ENCODE results near the gene PYGM.

PYGM gene

DNA sequence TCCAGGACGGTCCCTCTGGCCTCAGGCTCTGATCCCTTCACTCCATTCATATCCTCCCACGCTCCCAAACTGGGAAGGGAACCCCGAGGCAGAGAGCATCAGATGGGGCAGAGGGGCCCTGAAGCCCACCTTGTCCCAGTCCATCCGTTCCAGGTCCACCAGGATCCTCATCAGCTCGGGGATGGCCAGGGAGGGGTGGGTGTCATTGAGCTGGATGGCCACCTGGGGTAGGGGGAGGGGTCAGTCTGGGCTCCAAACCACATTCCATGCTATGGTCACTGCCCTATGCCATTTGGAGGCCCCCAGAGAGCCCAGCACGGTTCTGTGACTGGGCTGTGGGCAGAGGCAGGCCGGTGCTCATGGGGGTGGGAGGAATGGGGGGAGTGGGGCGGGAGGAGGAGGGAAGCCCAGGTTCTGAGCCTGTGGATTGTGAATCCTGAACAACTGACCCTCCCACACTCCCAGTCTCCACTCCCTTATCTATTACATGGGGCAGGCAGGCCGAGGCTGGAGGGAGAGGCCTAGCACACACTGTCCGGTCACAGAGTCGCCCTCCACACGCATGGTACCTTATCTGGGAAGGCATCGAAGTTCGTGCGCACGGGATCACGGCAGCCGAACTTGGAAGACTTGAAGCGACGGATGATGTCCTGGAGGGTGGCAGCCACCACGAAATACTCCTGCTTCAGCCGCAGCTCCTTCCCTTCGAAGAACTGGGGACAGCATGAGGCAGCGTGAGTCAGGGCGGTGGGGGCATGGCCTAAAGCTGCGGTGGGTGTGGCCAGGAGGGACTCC, 5.5 kb downstream of the PYGM start:
- no peak overlapping the region for H3K4me3 ChIP-seq (ENCODE audit: low read depth, low read length)

DNA sequence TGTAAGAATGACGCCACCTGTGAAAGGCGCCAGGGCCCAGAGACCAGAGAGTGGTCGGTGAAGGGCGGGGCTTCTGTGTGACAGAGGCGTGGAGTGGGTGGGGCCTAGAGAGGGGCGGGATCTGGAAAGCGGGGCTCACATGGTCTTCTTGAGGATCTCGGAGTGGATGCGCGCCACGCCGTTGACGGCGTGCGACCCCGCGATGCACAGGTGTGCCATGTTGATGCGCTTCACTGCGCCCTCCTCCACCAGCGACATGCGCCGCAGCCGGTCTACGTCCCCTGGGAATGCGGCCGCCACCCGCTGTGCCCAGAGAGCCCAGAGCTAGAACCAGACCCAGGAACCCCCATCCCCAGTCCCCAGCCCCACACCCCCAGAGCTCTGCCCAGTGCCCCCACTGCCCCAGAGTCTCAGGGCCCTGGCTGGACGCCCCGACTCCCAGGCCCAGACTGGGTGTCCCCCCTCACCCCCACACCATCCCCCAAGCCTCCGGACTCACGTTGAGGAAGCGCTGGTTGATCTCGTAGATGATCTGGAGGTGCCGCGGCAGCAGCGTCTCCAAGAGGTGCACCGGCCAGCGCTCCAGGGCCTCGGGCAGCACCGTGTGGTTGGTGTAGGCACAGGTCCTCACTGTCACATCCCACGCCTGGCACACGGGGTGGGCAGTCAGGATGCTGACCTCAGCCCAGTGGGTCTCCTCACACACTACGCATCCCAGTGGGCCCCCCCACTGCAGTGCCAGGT, 6.2 kb downstream of the PYGM start:
- H3K4me3 ChIP-seq (ENCODE audit: low read depth, low read length): no peak overlapping the region

DNA sequence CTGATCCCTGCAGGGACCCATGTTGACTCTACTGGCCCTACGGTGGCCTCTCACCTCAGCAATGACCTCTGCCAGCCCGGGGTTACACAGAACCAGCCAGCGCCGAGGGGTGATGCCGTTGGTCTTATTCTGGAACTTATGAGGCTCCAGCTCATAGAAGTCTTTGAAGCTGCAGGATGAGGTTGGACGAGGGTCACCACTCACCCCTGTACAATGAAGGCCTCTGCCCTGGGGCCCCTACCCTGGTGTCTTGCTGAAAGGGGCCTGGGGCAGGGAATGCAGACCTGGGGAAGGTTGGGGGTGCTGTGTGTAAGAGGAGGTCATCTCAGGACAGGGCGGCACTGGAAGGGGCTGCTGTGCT, 6.8 kb downstream of the PYGM start:
- no peak overlapping the region for H3K4me3 ChIP-seq (ENCODE audit: low read depth, low read length)

DNA sequence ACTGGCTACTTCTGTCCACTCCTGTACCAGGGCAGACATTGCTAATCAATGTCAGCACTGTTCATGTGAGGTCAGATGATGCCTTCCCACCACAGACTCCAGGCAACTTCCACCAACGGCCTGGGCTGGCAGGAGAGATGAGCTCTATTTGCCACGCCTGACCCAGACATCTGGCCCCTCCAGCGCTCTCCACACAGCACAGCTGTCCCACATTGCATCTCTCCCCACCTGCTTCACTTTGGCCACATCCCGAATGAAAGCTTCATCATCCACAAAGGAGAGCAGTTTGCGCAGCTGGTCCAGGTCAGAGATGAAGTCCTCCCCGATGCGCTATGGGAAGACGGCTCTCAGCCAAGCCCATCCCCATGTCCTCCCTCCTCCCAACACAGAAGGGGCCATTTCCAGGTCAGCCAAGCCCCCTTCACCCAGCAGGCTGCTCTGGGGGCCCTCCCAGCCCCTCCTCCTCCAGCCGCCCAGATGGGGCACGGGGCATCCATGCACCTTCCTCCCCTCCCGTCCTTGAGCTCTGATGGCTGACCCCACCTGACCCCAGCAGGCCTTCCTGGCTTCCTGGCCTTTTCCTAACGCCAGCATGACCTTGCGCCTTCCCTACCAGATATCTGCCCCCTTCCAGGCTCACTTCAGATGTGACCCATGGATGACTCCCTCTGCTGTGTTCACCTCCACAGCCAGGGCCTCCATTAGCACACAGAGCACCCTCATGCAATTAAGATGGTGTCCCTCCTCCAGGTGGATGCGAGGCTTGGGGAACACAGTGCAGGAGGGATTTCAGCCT, 7.4 kb downstream of the PYGM start:
- no peak overlapping the region for H3K4me3 ChIP-seq (ENCODE audit: low read depth, low read length)

DNA sequence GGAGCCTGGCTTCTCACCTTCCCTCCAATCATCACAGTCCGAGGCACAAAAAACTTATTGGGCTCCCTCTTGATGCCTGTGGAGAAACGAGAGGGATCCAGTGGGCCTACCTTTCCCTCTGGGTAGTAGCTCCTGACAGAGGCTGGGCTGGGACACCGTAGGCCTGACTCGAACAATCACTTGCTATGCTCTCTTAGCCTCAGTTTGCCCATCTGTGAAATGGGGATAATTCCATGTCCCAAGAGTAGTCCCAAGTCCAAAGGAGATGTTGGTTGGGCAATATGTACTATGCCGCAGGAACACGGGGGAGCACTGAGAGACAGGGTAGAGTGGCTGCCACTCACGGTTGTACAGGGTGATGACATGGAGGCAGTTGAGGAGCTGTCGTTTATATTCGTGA, 8.2 kb downstream of the PYGM start:
- no peak overlapping the region for H3K4me3 ChIP-seq (ENCODE audit: low read depth, low read length)

DNA sequence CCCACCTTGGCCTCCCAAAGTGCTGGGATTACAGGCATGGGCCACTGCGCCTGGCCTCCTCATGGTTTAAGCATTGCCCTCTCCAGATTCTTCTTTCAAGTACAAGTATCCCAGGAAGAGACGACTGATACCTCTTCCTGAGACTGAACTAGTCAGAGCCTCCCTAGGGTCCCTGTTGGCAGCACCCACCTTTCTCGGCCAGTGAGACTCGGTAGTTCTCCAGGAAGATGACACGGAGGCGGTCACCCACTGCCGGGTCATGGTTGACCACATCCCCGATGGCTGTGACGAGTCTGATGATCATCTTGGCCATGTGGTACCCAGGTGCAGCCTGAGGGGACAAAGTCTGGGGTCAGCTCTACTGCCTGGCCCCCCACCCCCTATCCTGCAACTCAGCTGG, 8.6 kb downstream of the PYGM start:
- H3K4me3 ChIP-seq (ENCODE audit: low read depth, low read length): no peak overlapping the region

DNA sequence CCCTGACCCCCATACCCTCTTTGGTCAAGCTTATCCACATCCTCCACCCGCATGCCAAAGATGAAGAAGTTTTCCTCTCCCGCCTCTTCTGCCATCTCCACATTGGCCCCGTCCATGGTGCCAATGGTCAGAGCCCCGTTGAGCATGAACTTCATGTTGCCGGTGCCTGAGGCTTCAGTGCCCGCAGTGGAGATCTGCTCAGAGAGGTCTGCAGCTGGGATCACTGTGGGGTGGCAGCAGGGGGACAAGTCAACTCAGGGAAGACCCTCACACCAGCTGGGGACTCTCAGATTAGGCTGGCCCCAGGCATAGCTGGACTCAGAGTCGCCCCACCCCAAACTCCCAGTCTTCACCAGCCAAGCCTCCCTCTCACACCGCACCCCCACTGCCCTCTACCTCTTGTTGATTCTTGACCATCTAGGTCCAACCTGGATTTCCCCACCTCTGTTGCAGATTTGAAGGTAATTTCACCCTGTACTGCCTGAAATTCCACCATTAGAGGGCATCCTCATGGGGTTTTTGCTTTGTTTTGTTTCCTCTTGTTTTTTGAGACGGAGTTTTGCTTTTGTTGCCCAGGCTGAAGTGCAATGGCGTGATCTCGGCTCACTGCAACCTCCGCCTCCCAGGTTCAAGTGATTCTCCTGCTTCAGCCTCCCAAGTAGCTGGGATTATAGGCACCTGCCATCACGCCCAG, 9.3 kb downstream of the PYGM start:
- no peak overlapping the region for H3K4me3 ChIP-seq (ENCODE audit: low read depth, low read length)

DNA sequence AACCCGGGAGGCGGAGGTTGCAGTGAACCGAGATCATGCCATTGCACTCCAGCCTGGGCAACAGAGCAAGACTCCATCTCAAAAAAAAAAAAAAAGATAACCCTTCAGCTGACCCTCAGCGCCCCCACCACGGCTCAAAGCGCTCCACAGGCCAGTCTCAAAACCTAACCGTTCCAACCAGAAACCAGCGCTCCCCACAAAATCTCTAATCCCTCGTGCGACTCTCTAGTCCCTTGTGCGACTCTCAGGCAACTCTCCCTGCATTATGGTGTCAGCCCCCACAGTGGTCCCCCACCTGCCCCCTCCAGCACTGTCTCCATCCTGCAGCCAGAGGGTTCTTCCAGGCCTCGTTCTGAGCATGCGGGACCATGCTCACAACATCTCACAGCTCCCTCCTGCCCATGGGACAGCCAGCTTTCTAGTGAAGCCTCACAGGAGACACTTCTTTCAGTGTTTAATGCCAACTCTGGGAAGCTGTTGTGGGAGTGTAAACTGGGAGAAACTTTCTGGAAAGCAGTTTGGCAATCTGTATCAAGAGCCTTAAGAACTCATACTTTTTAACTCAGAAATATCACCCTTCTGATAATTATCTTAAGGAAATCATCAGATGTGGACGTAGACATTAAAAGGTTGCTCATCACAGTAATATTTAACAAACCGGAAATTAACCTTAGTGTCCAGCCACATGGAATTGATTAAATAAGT, 11.7 kb downstream of the PYGM start:
- H3K4me3 ChIP-seq (ENCODE audit: low read depth, low read length): no peak overlapping the region

DNA sequence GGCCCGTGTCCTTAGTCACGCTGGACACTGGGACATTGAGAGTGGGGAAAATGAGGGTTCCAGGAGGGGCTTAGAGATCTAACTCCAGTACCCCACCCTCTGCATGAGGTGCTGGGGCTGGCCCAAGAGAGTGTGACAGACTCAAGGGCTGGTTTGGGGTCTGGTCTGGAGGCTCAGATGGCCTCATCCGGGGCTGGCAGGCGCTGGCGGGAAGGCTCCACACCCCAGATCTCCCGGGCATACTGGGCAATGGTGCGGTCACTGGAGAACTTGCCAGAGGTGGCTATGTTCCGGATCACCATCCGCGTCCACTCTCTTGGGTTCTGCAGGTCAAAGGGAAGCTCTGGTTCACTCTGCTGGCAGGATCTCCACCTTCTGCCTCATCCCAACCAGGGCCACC, 13.3 kb downstream of the PYGM start:
- H3K4me3 ChIP-seq (ENCODE audit: low read depth, low read length): no peak overlapping the region

DNA sequence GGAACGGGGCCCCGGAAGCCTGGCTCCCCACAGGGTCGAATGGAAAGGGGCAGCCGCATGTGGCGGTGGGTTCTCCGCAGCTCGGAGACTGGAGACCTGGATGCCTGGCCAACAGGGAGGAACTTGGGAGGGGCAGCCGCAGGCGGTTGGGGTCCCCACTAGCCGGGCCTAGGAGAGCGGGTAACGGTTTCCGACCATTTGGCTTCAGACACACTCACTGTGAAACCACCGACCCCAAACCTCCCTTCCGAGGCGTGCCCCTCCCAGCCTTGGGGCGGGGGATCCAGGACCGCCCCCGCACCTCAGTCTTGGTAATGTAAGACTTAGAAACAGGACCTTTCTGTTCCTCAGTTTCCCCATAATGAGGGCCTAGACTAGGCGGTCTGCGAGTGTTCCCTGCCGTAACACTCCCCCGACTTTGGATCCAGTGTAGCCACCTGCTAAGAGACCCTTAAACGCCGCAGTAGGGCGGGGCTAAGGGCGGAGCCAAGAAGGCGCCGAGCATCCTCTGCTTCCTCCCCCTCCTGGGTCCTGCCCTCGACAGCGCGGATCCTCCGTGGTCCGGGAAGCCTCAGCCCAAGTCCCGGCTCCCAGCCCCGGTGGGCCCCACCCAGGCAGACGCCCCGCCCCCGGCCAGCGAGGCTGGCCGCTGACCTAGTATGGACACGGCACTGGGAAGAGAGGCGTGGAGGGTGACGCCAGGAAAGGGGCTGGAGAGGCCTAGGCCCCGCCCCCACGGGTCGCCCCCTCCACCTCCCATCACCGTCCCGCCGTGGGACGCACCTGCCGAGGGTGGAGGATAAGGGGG, 14.0 kb downstream of the PYGM start:
- peak overlapping the region; percentile 44 for H3K4me3 ChIP-seq (ENCODE audit: low read depth, low read length)

DNA sequence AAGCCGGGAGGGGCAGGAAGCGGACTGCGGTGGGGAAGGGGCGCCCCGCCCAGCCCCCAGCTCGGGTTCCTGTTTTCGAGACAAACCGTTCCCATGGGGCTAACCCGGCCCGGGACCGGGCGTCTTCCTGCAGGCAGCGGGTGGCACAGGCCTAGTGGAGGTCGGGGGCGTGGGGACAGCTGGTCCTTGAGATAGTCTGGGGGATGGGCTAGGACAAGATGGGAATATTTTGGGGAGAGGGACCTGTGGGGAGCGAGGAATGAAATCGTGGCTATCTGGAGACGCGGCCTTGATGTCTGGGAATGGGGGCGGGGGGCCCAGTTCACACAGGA, 14.6 kb downstream of the PYGM start:
- H3K4me3 ChIP-seq (ENCODE audit: low read depth, low read length): peak overlapping the region; percentile 44

DNA sequence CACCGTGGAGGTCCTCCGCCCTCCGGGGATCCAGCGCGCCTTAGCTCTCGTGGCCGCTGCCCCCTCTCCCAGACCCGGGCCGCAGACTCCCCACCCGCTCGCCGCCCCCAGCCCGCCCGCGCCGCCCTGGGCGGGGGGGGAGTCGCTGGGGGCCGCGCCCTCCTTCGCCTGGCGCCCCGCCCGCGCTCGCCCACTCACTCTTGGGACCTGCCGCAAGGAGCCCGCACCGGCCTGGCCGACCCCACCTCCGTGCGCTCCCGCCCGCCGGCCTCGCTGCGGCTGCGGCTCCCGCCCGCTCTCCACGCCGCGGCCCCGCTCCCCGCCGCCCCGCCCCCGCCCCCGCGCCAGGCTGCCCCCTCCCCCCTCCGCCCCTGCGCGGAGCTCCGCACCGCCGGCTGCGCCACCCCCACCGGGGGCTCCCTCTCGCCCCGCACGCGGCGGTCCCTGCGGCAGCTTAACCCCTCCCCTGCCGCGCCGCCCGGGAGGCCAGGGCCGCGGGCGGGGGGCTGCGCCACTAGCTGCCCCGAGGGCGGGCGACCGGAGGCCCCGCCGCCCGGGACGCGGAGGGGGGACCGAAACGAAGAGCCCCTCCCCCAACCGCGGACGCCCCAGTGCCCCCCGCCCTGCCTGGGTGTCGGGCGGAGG, 15.1 kb downstream of the PYGM start:
- H3K4me3 ChIP-seq (ENCODE audit: low read depth, low read length): peak overlapping the region; percentile 45

DNA sequence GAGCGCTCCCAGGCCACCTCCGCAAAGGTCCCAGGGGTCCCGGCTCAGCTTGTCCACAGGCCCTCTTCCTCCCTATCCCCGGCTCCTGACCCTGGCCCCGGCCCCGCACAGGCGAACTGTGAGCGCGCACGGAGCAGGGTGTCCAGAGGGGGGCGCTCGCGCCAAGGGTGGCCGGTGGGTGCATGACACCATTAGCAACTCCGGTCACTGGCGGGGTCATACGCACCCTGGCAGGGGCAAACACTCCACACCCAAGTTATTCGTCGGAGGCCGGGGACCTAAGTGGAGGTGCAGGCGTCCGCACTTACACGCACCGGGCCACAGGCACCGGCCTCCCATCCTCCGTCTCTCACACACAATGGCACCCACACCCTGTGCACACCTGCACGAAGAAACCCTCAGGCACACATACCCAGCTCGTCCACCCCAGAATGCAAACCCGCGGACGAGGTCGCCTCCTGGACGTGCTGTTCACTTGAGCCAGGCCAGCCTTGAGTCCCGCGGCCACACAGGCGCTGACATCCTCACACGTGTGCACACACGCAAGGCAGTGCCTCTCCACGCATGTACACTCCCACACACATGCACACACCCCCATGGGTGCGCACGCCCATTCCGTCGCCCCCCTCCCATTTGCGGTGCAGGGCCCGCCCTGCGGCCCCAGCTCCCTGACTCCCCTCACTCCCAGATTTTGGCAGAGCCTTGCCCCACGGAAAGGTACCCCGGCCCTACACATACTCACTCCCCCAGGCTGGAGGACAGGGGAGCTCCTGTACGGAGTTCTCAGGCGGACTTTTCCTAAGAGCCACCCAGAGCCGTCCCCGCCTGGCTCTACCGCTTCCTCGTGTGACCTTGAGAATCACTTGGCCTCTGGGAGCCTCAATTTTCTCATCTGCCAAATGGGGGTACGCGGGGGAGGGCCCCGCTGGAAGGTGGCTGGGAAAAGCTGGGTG, 15.9 kb downstream of the PYGM start, which contains the start of gene RASGRP2:
TSS of gene RASGRP2 (minus strand) at position 552 of the 953 bp plus-strand sequence. CDS start 1,276 bp downstream, outside the sequence.
- H3K4me3 ChIP-seq (ENCODE audit: low read depth, low read length): peak within 1 kb of the TSS; percentile 51

DNA sequence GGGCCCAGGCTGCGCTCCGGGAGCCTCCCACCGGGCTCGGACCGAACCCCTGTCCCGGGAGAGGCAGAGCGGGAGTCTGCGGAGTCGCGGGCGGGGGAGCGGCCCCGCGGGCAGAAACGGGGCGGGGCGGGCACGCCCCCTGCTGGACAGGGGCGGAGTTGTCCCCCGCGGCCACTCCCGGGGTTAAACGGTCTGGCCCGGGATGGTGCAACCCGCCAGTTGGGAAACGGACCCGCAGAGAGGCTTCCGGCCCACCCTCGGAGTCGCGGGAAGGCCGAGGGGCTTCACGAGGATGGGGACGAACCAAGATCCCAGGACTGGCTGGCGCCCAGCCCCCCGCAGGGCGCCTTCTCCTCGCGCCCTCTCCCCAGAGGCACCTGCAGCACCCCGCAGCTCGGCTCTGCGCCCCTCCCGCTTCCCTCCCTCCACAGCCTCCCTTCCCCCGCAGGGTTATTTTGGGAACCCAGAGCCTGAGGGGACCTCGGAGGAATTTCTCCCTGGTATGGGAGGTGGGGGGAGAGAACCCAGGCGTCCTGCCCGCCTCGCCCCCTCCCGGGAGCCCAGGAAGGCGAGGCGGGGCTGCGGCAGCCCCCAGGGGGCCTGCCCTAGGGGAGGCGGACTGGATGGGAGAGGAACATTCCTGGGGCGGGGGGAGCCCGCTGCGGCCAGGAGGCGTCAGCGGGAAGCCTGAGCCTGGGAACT, 16.7 kb downstream of the PYGM start:
- peak overlapping the region; percentile 51 for H3K4me3 ChIP-seq (ENCODE audit: low read depth, low read length)

DNA sequence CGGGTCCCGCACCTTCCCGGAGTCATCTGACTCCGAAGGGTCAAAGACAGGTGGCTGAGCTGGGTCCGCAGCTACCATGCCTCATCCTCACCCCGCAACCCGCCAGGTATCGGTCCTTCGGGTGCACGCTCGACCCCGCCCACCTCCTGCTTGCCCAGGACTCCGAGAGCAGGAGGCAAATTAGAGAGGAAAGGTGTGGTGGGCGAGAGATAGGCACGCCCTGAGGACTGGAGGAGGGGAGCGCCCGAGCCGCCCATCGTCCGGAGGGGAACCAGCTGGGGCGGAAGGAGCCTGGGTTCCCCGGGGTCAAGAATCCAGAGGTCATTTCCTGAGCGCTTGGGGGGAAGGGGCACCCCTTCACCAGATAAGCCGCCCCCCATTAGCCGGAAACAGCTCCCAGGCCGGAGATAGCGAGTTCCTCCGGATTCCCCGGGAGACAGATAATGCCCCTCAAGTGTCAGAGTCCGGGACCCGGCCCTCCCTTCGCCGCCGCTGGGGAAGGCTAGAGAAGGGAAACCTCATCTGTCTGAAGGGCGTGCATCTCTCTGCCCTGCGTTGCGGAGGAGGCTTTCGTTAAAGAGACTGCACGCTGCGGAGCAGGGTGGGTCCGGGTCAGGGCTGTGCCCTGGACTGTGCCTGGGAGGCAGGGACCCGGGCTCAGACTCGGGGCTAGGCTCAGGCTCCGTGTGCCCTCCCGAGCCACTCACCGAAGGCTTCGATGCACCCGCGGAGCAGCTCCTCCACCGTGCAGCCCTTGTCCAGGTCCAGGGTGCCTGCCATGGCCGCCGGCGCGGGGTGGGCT, 17.5 kb downstream of the PYGM start:
- peak overlapping the region; percentile 51 for H3K4me3 ChIP-seq (ENCODE audit: low read depth, low read length)

DNA sequence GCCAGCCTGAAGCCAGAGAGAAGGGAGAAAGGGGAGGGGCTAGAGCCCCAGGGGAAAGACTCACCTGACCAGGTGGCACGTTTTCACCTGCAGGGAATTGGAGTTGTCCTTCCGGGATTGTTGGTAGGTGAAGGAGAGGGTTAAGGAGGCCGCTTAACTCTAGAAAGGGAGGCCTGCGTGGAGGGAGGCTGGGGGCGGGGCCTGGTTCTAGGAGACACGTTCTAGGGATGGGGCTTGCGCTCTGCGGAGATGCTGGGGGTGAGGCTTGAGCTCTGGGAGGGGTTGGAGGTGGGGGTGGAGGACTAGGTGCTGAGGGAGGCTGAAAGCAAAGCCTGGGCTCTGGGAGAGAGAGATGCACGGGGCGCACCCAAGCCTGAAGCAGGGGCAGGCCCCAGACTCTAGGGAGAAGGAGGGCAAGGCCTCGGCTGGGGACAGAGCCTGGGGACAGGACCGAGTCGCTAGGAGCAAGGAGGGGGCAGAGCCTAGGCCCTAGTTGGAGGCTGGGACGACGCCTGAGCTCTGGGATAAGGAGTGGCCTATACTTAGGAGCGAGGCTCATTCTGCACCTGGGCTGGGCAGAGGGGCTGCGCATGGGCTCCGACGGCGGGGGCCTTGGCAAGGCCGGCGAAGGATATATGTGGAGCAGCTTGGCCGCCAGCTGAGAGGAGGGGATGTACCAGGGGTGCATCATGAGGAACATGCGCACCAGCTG, 18.2 kb downstream of the PYGM start:
- H3K4me3 ChIP-seq (ENCODE audit: low read depth, low read length): peak overlapping the region; percentile 51
